WTC11 (cell line): ENCODE data around the gene LINC00632. TPM values are rescaled to one million over a fixed set of nuclear protein-coding genes. Genes with fewer than 3 reads are reported as not detected.

ENCODE experiments used
- ATAC-seq: fragments of 200-7000 bp; cut with Tn5 transposase; 2 replicates; pipeline ENCODE4 v1.10.0; 2021; ENCODE audit warnings: mild to moderate bottlenecking, moderate library complexity
- CTCF ChIA-PET: fragments of 300-600 bp; sonication (Branson Sonifier 250); formaldehyde crosslinking; loops from one replicate; lab custom pipeline; 2021; ENCODE audit warnings: antibody characterized with exemption; lab: Charles Lee
- POLR2A ChIA-PET: fragments of 350-600 bp; sonication (Branson Sonifier 250); formaldehyde crosslinking; loops from one replicate; lab custom pipeline; 2021; ENCODE audit warnings: antibody characterized with exemption; lab: Charles Lee
- DNase-seq: peaks from one replicate; pipeline ENCODE4 v3.0.0; 2021; ENCODE audit warnings: low spot score
- H3K27ac Mint-ChIP-seq: 2 replicates; pipeline ENCODE4 v1.8.0; 2021; ENCODE audit warnings: mixed read lengths
- H3K27me3 Mint-ChIP-seq: 2 replicates; pipeline ENCODE4 v1.8.0; 2021; ENCODE audit warnings: low read depth, mild to moderate bottlenecking, moderate library complexity, mixed read lengths
- H3K36me3 Mint-ChIP-seq: 2 replicates; pipeline ENCODE4 v1.8.0; 2021; ENCODE audit warnings: mixed read lengths
- H3K4me1 Mint-ChIP-seq: 2 replicates; pipeline ENCODE4 v1.8.0; 2022; ENCODE audit warnings: mixed read lengths
- H3K4me3 Mint-ChIP-seq: 2 replicates; pipeline ENCODE4 v1.8.0; 2021; ENCODE audit warnings: mild to moderate bottlenecking, moderate library complexity, mixed read lengths
- H3K9me3 Mint-ChIP-seq: 2 replicates; pipeline ENCODE4 v1.8.0; 2021; ENCODE audit warnings: mixed read lengths
- ATF1 ChIP-seq: sonication (generic); formaldehyde crosslinking; IDR thresholded peaks from 2 replicates; pipeline ENCODE4 v1.8.1; 2023; ENCODE audit warnings: mild to moderate bottlenecking, moderate library complexity, missing genetic modification reagents
- CREB1 ChIP-seq: sonication (generic); formaldehyde crosslinking; IDR thresholded peaks from 2 replicates; pipeline ENCODE4 v1.8.0; 2023; ENCODE audit warnings: mild to moderate bottlenecking, missing genetic modification reagents
- CREM ChIP-seq: sonication (generic); formaldehyde crosslinking; IDR thresholded peaks from 2 replicates; pipeline ENCODE4 v1.8.1; 2022; ENCODE audit warnings: mild to moderate bottlenecking, missing genetic modification reagents, moderate library complexity
- ELF4 ChIP-seq: sonication (generic); formaldehyde crosslinking; IDR thresholded peaks from 2 replicates; pipeline ENCODE4 v1.8.1; 2022; ENCODE audit warnings: low read depth, mild to moderate bottlenecking, moderate library complexity, missing genetic modification reagents
- ESRRA ChIP-seq: sonication (generic); formaldehyde crosslinking; IDR thresholded peaks from 2 replicates; pipeline ENCODE4 v1.8.1; 2022; ENCODE audit warnings: mild to moderate bottlenecking, missing genetic modification reagents, borderline replicate concordance
- ETV6 ChIP-seq: sonication (generic); formaldehyde crosslinking; IDR thresholded peaks from 2 replicates; pipeline ENCODE4 v1.8.1; 2022; ENCODE audit warnings: mild to moderate bottlenecking, missing genetic modification reagents
- FOXK1 ChIP-seq: sonication (generic); formaldehyde crosslinking; IDR thresholded peaks from 2 replicates; pipeline ENCODE4 v1.8.0; 2022; ENCODE audit warnings: mild to moderate bottlenecking, moderate library complexity, missing genetic modification reagents
- GABPB1 ChIP-seq: sonication (generic); formaldehyde crosslinking; IDR thresholded peaks from 2 replicates; pipeline ENCODE4 v1.8.1; 2023; ENCODE audit warnings: mild to moderate bottlenecking, missing genetic modification reagents
- KAT7 ChIP-seq: sonication (generic); formaldehyde crosslinking; IDR thresholded peaks from 2 replicates; pipeline ENCODE4 v1.8.1; 2023; ENCODE audit warnings: missing genetic modification reagents, mild to moderate bottlenecking, borderline replicate concordance
- NFATC4 ChIP-seq: fragments of 250-450 bp; sonication (Bioruptor Pico); IDR thresholded peaks from 2 replicates; pipeline ENCODE4 v1.9.0; 2021; ENCODE audit warnings: mild to moderate bottlenecking
- NFYB ChIP-seq: sonication (generic); formaldehyde crosslinking; conservative IDR thresholded peaks from 2 replicates; pipeline ENCODE4 v1.8.0; 2022; ENCODE audit warnings: low read depth, missing genetic modification reagents
- NR1H2 ChIP-seq: sonication (generic); formaldehyde crosslinking; IDR thresholded peaks from 2 replicates; pipeline ENCODE4 v1.9.0; 2021; ENCODE audit warnings: mild to moderate bottlenecking, moderate library complexity, missing genetic modification reagents
- NR3C1 ChIP-seq: sonication (generic); formaldehyde crosslinking; conservative IDR thresholded peaks from 2 replicates; pipeline ENCODE4 v1.8.1; 2023; ENCODE audit warnings: low read depth, mild to moderate bottlenecking, missing genetic modification reagents
- RELA ChIP-seq: sonication (generic); formaldehyde crosslinking; IDR thresholded peaks from 2 replicates; pipeline ENCODE4 v1.8.1; 2022; ENCODE audit warnings: missing genetic modification reagents, mild to moderate bottlenecking, borderline replicate concordance
- SMAD4 ChIP-seq: sonication (generic); formaldehyde crosslinking; IDR thresholded peaks from 2 replicates; pipeline ENCODE4 v1.8.0; 2022; ENCODE audit warnings: mild to moderate bottlenecking, missing genetic modification reagents
- TEAD1 ChIP-seq: sonication (generic); formaldehyde crosslinking; IDR thresholded peaks from 2 replicates; pipeline ENCODE4 v1.8.0; 2022; ENCODE audit warnings: mild to moderate bottlenecking, missing genetic modification reagents
- ZBTB21 ChIP-seq: sonication (generic); formaldehyde crosslinking; IDR thresholded peaks from 2 replicates; pipeline ENCODE4 v1.8.1; 2023; ENCODE audit warnings: mild to moderate bottlenecking, missing genetic modification reagents, borderline replicate concordance
- ZNF317 ChIP-seq: sonication (generic); formaldehyde crosslinking; IDR thresholded peaks from 2 replicates; pipeline ENCODE4 v1.8.1; 2023; ENCODE audit warnings: low read depth, mild to moderate bottlenecking, moderate library complexity, missing genetic modification reagents, borderline replicate concordance
- total RNA-seq: library from RNA; stranded (reverse); gene quantifications from 3 replicates; pipeline ENCODE4 v1.2.3, GENCODE V29; 2021
- TF ChIP-seq, protein P1 (sequence below): sonication (generic); formaldehyde crosslinking; IDR thresholded peaks from 2 replicates; pipeline ENCODE4 v1.8.1; 2022; ENCODE audit warnings: low read depth, missing genetic modification reagents, borderline replicate concordance
- TF ChIP-seq, protein P2 (sequence below): sonication (generic); formaldehyde crosslinking; conservative IDR thresholded peaks from 2 replicates; pipeline ENCODE4 v1.8.1; 2023; ENCODE audit warnings: mild to moderate bottlenecking, low read depth, missing genetic modification reagents, moderate library complexity
- TF ChIP-seq, protein P3 (sequence below): sonication (generic); formaldehyde crosslinking; IDR thresholded peaks from 2 replicates; pipeline ENCODE4 v1.8.0; 2023; ENCODE audit warnings: missing genetic modification reagents, mild to moderate bottlenecking, borderline replicate concordance
- TF ChIP-seq, protein P4 (sequence below): fragments of 250-450 bp; sonication (Bioruptor Pico); IDR thresholded peaks from 2 replicates; pipeline ENCODE4 v1.8.0; 2021; ENCODE audit warnings: mild to moderate bottlenecking

LINC00632 gene
- total RNA-seq, 1 experiment from 2014 or later = 29.7 TPM

DNA sequence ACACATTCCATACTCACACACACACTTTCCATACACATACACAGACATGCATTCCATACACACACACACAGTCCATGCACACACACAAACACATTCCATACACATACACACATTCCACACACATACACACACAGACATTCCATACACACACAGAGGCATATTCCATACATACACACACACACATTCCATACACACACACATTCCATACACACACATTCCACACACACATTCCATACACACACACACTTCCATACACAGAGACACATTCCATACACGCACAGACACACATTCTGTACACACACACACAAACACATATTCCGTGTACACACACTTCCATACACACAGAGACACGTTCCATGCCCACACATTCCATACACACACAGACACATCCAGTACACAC lies 14.8 kb downstream of the LINC00632 start (continued):
- TF ChIP-seq NFYB (CRISPR knock-in tag) = no peak
- no peak for TF ChIP-seq KAT7 (CRISPR knock-in tag)
- TF ChIP-seq, all 79 proteins: peak for 0

DNA sequence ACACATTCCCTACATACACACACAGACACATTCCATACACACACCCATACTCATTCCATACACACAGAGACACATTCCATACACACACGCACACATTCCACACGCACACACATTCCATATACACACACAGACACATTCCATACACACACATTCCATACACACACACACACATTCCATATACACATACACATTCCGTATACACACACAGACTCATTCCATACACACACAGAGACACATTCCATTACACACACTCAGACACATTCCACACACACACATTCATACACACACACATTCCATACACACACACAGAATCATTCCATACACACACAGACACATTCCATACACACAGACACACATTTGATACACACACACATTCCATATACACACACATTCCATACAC lies 15.2 kb downstream of the LINC00632 start:
- no peak overlapping the region for H3K4me3 Mint-ChIP-seq
- no peak for ATAC-seq

DNA sequence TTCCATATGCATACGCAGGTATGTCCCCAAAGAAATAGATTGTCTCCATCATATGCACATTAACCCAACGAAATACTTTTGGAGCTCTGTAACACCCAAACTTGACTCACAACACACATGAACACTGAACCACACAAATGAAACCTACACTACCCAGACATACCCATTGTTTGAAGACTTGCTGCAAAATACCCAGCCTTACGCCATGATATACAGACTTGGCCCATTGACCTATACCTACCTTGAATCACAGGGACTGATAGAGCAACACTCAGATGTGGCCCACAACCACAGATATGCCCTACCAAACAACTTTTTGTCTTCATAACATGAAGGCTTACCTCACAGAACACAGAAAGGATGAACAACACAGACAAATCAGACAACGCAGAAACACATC lies 15.9 kb downstream of the LINC00632 start:
- ATAC-seq (no peak), DNase-seq (no peak)
- Mint-ChIP-seq H3K36me3 (no peaks in the 10 kb centered on the region), H3K4me1 (no peaks in the 10 kb centered on the region), H3K4me3 (no peak overlapping the region), H3K27ac (no peak overlapping the region), H3K9me3 (no peaks in the 10 kb centered on the region), H3K27me3 (no peaks in the 10 kb centered on the region)
- TF ChIP-seq, protein P1, sequence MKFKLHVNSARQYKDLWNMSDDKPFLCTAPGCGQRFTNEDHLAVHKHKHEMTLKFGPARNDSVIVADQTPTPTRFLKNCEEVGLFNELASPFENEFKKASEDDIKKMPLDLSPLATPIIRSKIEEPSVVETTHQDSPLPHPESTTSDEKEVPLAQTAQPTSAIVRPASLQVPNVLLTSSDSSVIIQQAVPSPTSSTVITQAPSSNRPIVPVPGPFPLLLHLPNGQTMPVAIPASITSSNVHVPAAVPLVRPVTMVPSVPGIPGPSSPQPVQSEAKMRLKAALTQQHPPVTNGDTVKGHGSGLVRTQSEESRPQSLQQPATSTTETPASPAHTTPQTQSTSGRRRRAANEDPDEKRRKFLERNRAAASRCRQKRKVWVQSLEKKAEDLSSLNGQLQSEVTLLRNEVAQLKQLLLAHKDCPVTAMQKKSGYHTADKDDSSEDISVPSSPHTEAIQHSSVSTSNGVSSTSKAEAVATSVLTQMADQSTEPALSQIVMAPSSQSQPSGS (CRISPR knock-in tag) = no peak
- TF ChIP-seq, protein P2, sequence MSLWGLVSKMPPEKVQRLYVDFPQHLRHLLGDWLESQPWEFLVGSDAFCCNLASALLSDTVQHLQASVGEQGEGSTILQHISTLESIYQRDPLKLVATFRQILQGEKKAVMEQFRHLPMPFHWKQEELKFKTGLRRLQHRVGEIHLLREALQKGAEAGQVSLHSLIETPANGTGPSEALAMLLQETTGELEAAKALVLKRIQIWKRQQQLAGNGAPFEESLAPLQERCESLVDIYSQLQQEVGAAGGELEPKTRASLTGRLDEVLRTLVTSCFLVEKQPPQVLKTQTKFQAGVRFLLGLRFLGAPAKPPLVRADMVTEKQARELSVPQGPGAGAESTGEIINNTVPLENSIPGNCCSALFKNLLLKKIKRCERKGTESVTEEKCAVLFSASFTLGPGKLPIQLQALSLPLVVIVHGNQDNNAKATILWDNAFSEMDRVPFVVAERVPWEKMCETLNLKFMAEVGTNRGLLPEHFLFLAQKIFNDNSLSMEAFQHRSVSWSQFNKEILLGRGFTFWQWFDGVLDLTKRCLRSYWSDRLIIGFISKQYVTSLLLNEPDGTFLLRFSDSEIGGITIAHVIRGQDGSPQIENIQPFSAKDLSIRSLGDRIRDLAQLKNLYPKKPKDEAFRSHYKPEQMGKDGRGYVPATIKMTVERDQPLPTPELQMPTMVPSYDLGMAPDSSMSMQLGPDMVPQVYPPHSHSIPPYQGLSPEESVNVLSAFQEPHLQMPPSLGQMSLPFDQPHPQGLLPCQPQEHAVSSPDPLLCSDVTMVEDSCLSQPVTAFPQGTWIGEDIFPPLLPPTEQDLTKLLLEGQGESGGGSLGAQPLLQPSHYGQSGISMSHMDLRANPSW (CRISPR knock-in tag) = no peak
- TF ChIP-seq NR1H2 (CRISPR knock-in tag) (no peak), CREM (CRISPR knock-in tag) (no peak), ZBTB21 (CRISPR knock-in tag) (no peak)
- POLR2A ChIA-PET = no interaction called here
- CTCF ChIA-PET = no interaction called here

More for the DNA sequence above, 15.2 kb downstream of the LINC00632 start:
- Mint-ChIP-seq H3K9me3 (no peaks in the 10 kb centered on the region), H3K27ac (no peak overlapping the region)
- no peak for DNase-seq
- TF ChIP-seq RELA = no peak
- no peak for TF ChIP-seq ATF1 (CRISPR knock-in tag)
- no peak for TF ChIP-seq FOXK1 (CRISPR knock-in tag)
- TF ChIP-seq NFATC4 (CRISPR knock-in tag) = no peak
- no peak for TF ChIP-seq GABPB1
- TF ChIP-seq, protein P3, sequence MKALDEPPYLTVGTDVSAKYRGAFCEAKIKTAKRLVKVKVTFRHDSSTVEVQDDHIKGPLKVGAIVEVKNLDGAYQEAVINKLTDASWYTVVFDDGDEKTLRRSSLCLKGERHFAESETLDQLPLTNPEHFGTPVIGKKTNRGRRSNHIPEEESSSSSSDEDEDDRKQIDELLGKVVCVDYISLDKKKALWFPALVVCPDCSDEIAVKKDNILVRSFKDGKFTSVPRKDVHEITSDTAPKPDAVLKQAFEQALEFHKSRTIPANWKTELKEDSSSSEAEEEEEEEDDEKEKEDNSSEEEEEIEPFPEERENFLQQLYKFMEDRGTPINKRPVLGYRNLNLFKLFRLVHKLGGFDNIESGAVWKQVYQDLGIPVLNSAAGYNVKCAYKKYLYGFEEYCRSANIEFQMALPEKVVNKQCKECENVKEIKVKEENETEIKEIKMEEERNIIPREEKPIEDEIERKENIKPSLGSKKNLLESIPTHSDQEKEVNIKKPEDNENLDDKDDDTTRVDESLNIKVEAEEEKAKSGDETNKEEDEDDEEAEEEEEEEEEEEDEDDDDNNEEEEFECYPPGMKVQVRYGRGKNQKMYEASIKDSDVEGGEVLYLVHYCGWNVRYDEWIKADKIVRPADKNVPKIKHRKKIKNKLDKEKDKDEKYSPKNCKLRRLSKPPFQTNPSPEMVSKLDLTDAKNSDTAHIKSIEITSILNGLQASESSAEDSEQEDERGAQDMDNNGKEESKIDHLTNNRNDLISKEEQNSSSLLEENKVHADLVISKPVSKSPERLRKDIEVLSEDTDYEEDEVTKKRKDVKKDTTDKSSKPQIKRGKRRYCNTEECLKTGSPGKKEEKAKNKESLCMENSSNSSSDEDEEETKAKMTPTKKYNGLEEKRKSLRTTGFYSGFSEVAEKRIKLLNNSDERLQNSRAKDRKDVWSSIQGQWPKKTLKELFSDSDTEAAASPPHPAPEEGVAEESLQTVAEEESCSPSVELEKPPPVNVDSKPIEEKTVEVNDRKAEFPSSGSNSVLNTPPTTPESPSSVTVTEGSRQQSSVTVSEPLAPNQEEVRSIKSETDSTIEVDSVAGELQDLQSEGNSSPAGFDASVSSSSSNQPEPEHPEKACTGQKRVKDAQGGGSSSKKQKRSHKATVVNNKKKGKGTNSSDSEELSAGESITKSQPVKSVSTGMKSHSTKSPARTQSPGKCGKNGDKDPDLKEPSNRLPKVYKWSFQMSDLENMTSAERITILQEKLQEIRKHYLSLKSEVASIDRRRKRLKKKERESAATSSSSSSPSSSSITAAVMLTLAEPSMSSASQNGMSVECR (CRISPR knock-in tag) = no peak
- TF ChIP-seq SMAD4 (CRISPR knock-in tag) = no peak
- TF ChIP-seq, protein P4, sequence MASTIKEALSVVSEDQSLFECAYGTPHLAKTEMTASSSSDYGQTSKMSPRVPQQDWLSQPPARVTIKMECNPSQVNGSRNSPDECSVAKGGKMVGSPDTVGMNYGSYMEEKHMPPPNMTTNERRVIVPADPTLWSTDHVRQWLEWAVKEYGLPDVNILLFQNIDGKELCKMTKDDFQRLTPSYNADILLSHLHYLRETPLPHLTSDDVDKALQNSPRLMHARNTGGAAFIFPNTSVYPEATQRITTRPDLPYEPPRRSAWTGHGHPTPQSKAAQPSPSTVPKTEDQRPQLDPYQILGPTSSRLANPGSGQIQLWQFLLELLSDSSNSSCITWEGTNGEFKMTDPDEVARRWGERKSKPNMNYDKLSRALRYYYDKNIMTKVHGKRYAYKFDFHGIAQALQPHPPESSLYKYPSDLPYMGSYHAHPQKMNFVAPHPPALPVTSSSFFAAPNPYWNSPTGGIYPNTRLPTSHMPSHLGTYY = no peak
- TF ChIP-seq NR3C1 = no peak
- no peak for TF ChIP-seq ETV6
- no peak for TF ChIP-seq ZNF317 (CRISPR knock-in tag)
- no peak for TF ChIP-seq ELF4 (CRISPR knock-in tag)
- no peak for TF ChIP-seq ESRRA (CRISPR knock-in tag)
- TF ChIP-seq KAT7 (CRISPR knock-in tag) = no peak
- TF ChIP-seq CREB1 = no peak
- no peak for TF ChIP-seq TEAD1 (CRISPR knock-in tag)
- TF ChIP-seq, all 79 proteins: peak for 0
- Mint-ChIP-seq H3K27me3 (no peaks in the 10 kb centered on the region), H3K36me3 (no peaks in the 10 kb centered on the region), H3K4me1 (no peaks in the 10 kb centered on the region)
- CTCF ChIA-PET = no interaction called here
- POLR2A ChIA-PET = no interaction called here
